H1 (cell line): Measurements from ENCODE around the gene BHLHE23. TPM values are rescaled to one million over a fixed set of nuclear protein-coding genes. Genes with fewer than 3 reads are reported as not detected.

Experiments
- CTCF ChIA-PET: fragments of 300-600 bp; sonication (Branson Sonifier 250); formaldehyde crosslinking; loops from one replicate; lab custom pipeline; 2021; ENCODE audit not compliant: partially characterized antibody; lab: Charles Lee
- POLR2A ChIA-PET: fragments of 300-600 bp; sonication (Branson Sonifier 250); formaldehyde crosslinking; loops from one replicate; lab custom pipeline; 2021; ENCODE audit warnings: inconsistent platforms; ENCODE audit not compliant: partially characterized antibody; lab: Charles Lee
- DNase-seq, 2 experiments: peaks; one replicate each; pipeline versions ENCODE4 v3.0.0 to v3.0.0-alpha.2; 2010 to 2022; ENCODE audit warnings: low spot score in 2 of 2, low read depth in 1 of 2, mixed read lengths in 1 of 2
- FAIRE-seq: peaks from 2 replicates; lab custom pipeline; 2011; peaks lifted over from hg19 to GRCh38; lab: Jason Lieb, UNC
- H2AFZ ChIP-seq: 2 replicates; pipeline ENCODE4 v1.8.1; 2012; ENCODE audit warnings: low read length, inconsistent platforms
- H2AK5ac ChIP-seq: 2 replicates; pipeline ENCODE4 v1.6.1; 2013; ENCODE audit warnings: low read depth, low read length
- H2BK120ac ChIP-seq: replicated peaks from 2 replicates; pipeline ENCODE3; 2013; ENCODE audit warnings: low read depth, low read length, inconsistent platforms
- H2BK12ac ChIP-seq: 2 replicates; pipeline ENCODE4 v1.6.1; 2013; ENCODE audit warnings: low read depth, low read length
- H2BK15ac ChIP-seq: 2 replicates; pipeline ENCODE4 v1.6.1; 2013; ENCODE audit warnings: low read length
- H2BK20ac ChIP-seq: 2 replicates; pipeline ENCODE4 v1.6.1; 2013; ENCODE audit warnings: low read length
- H2BK5ac ChIP-seq: 2 replicates; pipeline ENCODE4 v1.6.1; 2013; ENCODE audit warnings: low read depth, low read length
- H3K14ac ChIP-seq: 2 replicates; pipeline ENCODE4 v1.6.1; 2013; ENCODE audit warnings: inconsistent platforms; ENCODE audit not compliant: insufficient read length
- H3K18ac ChIP-seq: 2 replicates; pipeline ENCODE4 v1.6.1; 2013; ENCODE audit warnings: low read length; ENCODE audit errors: extremely low read depth
- H3K23ac ChIP-seq: 2 replicates; pipeline ENCODE4 v1.6.1; 2013; ENCODE audit warnings: inconsistent platforms; ENCODE audit not compliant: insufficient read length
- H3K23me2 ChIP-seq: 2 replicates; pipeline ENCODE4 v1.6.1; 2013; ENCODE audit warnings: low read depth, low read length
- H3K27ac ChIP-seq: 2 replicates; pipeline ENCODE4 v1.6.1; 2011; ENCODE audit warnings: low read depth, low read length, inconsistent platforms
- H3K27me3 ChIP-seq, 4 experiments: replicated peaks in 1 of 4; 1 replicate in 1 of 4; 2 replicates in 3 of 4; pipeline versions ENCODE4 v1.6.1 to v1.8.1; 2011 to 2013; ENCODE audit warnings: low read length in 3 of 4, mild to moderate bottlenecking in 3 of 4, inconsistent platforms in 2 of 4, mixed read lengths in 2 of 4, moderate library complexity in 1 of 4; ENCODE audit not compliant: control insufficient read depth in 3 of 4, insufficient read depth in 3 of 4; ENCODE audit errors: extremely low read depth in 1 of 4
- H3K36me3 ChIP-seq, 4 experiments: 2 replicates each; pipeline versions ENCODE4 v1.6.1 to v1.8.1; 2011 to 2013; ENCODE audit warnings: mild to moderate bottlenecking in 4 of 4, low read length in 3 of 4, moderate library complexity in 2 of 4, control low read depth in 1 of 4, inconsistent platforms in 1 of 4; ENCODE audit not compliant: insufficient read depth in 4 of 4, control insufficient read depth in 2 of 4
- H3K4ac ChIP-seq: replicated peaks from 2 replicates; pipeline ENCODE3; 2013; ENCODE audit warnings: low read length, low read depth, mixed read lengths, inconsistent platforms; ENCODE audit not compliant: insufficient read length
- H3K4me1 ChIP-seq, 4 experiments: replicated peaks in 1 of 4; 1 replicate in 1 of 4; 2 replicates in 3 of 4; pipeline versions ENCODE4 v1.6.1 to v1.8.1; 2011 to 2013; ENCODE audit warnings: low read length in 3 of 4, inconsistent platforms in 2 of 4, mixed read lengths in 1 of 4; ENCODE audit not compliant: insufficient read depth in 4 of 4, control insufficient read depth in 3 of 4
- H3K4me2 ChIP-seq, 2 experiments: 2 replicates each; pipeline versions ENCODE4 v1.6.1 to v1.8.1; 2011 to 2013; ENCODE audit warnings: low read depth in 2 of 2, low read length in 2 of 2, control low read depth in 1 of 2, inconsistent platforms in 1 of 2, mild to moderate bottlenecking in 1 of 2; ENCODE audit not compliant: insufficient read depth in 1 of 2
- H3K4me3 ChIP-seq, 4 experiments: fragments of 200-600, 300-600 bp in 1 of 4; sonication (generic), shearing (Covaris generic), sonication (Bioruptor Twin) in 1 of 4; 2 replicates each; pipeline versions ENCODE4 v1.5.1 to v1.8.1; 2011 to 2016; ENCODE audit warnings: low read length in 4 of 4, low read depth in 3 of 4, control low read depth in 2 of 4, inconsistent platforms in 2 of 4, mild to moderate bottlenecking in 2 of 4, mixed read lengths in 1 of 4, moderate library complexity in 1 of 4; ENCODE audit not compliant: insufficient read depth in 2 of 4; ENCODE audit errors: extremely low read depth in 1 of 4
- H3K56ac ChIP-seq: replicated peaks from 2 replicates; pipeline ENCODE3; 2013; ENCODE audit warnings: low read depth, mild to moderate bottlenecking, mixed read lengths, low read length, inconsistent platforms; ENCODE audit not compliant: insufficient read length
- H3K79me1 ChIP-seq: 2 replicates; pipeline ENCODE4 v1.6.1; 2013; ENCODE audit warnings: low read depth, low read length, control low read depth
- H3K79me2 ChIP-seq, 2 experiments: 2 replicates each; pipeline versions ENCODE4 v1.6.1 to v1.8.1; 2012 to 2013; ENCODE audit warnings: low read length in 2 of 2, mild to moderate bottlenecking in 2 of 2, inconsistent platforms in 1 of 2; ENCODE audit not compliant: insufficient read depth in 2 of 2, control insufficient read depth in 1 of 2
- H3K9ac ChIP-seq, 4 experiments: replicated peaks in 1 of 4; 1 replicate in 1 of 4; 2 replicates in 3 of 4; pipeline versions ENCODE4 v1.6.1 to v1.8.1; 2011 to 2013; ENCODE audit warnings: low read depth in 3 of 4, low read length in 3 of 4, control low read depth in 2 of 4, mild to moderate bottlenecking in 2 of 4, moderate library complexity in 2 of 4, inconsistent platforms in 1 of 4; ENCODE audit errors: extremely low read depth in 1 of 4
- H3K9me3 ChIP-seq, 2 experiments: 2 replicates each; pipeline versions ENCODE4 v1.6.1 to v1.8.1; 2012 to 2013; ENCODE audit warnings: mild to moderate bottlenecking in 2 of 2, moderate library complexity in 2 of 2, control low read depth in 1 of 2, inconsistent platforms in 1 of 2, low read depth in 1 of 2, low read length in 1 of 2, mixed read lengths in 1 of 2; ENCODE audit not compliant: insufficient read depth in 2 of 2
- H4K20me1 ChIP-seq, 2 experiments: replicated peaks in 1 of 2; 2 replicates each; pipeline versions ENCODE3 to v1.8.1; 2011 to 2013; ENCODE audit warnings: inconsistent platforms in 2 of 2, low read length in 2 of 2, mild to moderate bottlenecking in 1 of 2; ENCODE audit not compliant: insufficient read depth in 2 of 2, control insufficient read depth in 1 of 2
- H4K5ac ChIP-seq: 2 replicates; pipeline ENCODE4 v1.6.1; 2013; ENCODE audit warnings: low read length, low read depth, mixed read lengths, inconsistent platforms; ENCODE audit not compliant: insufficient read length
- H4K8ac ChIP-seq: 2 replicates; pipeline ENCODE4 v1.8.0; 2013; ENCODE audit warnings: mild to moderate bottlenecking, moderate library complexity, low read length, inconsistent platforms; ENCODE audit not compliant: insufficient read depth; ENCODE audit errors: extremely low read depth
- H4K91ac ChIP-seq: replicated peaks from 2 replicates; pipeline ENCODE3; 2013; ENCODE audit warnings: low read length, mixed read lengths, inconsistent platforms; ENCODE audit not compliant: insufficient read length
- CHD2 ChIP-seq: IDR thresholded peaks from 2 replicates; pipeline ENCODE4 v1.6.1; 2012; ENCODE audit warnings: low read length, improper control_type of control experiment
- KDM1A ChIP-seq: fragments of 200-600, 300-600 bp; sonication (generic); IDR thresholded peaks from 2 replicates; pipeline ENCODE4 v1.7.1; 2016; ENCODE audit warnings: mild to moderate bottlenecking, low read length, borderline replicate concordance
- NANOG ChIP-seq: IDR thresholded peaks from 2 replicates; pipeline ENCODE4 v1.6.1; 2011; ENCODE audit warnings: low read length, low read depth, mild to moderate bottlenecking, inconsistent platforms; ENCODE audit not compliant: insufficient read depth, poor library complexity, severe bottlenecking
- POU5F1 ChIP-seq: IDR thresholded peaks from 2 replicates; pipeline ENCODE4 v1.6.1; 2011; ENCODE audit warnings: low read depth, mild to moderate bottlenecking, low read length, moderate library complexity
- RAD21 ChIP-seq, 2 experiments: IDR thresholded peaks in 1 of 2; conservative IDR thresholded peaks in 1 of 2; 2 replicates each; pipeline ENCODE4 v1.6.1; 2011; ENCODE audit warnings: low read depth in 2 of 2, low read length in 2 of 2, improper control_type of control experiment in 1 of 2, inconsistent platforms in 1 of 2, mild to moderate bottlenecking in 1 of 2, moderate library complexity in 1 of 2
- RFX5 ChIP-seq: IDR thresholded peaks from 2 replicates; pipeline ENCODE4 v1.6.1; 2011; ENCODE audit warnings: low read depth, low read length, improper control_type of control experiment, borderline replicate concordance
- WGBS, 2 experiments: shearing (Covaris generic) in 1 of 2; methylation state at CpG; one replicate each; pipeline versions ENCODE4 v1.1.6 to v1.1.7; 2013 to 2015; ENCODE audit warnings: low lambda C conversion rate in 2 of 2, mixed read lengths in 2 of 2, inconsistent platforms in 1 of 2, low coverage in 1 of 2, missing lambda C conversion rate in 1 of 2; ENCODE audit not compliant: insufficient replicate concordance in 2 of 2, insufficient coverage in 1 of 2, insufficient read length in 1 of 2; ENCODE audit errors: extremely low coverage in 1 of 2, missing lambda C conversion rate in 1 of 2; 5-methylcytosine and 5-hydroxymethylcytosine counted together
- polyA plus RNA-seq, 7 experiments: library from polyadenylated mRNA; depleted of rRNA in 3 of 7; stranded (reverse) in 5 of 7; unstranded in 2 of 7; fragments of >200 nt in 5 of 7; fragments of 200-250 nt in 2 of 7; gene quantifications; 1 replicate in 5 of 7; 2 replicates in 1 of 7; 4 replicates in 1 of 7; pipeline versions ENCODE4 v1.2.1 to v1.2.3, GENCODE V29; 2011 to 2013; ENCODE audit warnings: missing spikeins in 2 of 7, mixed read lengths in 2 of 7
- total RNA-seq: library from RNA; stranded (reverse); fragmentation: NEBNext Ultra II Directional; extraction: Animal tissue kit (Norgen Biotek cat#: 25700); gene quantifications from 2 replicates; pipeline ENCODE4 v1.2.1, GENCODE V29; 2021
- TF ChIP-seq, protein P1 (sequence below), 3 experiments: IDR thresholded peaks; 1 replicate in 2 of 3; 2 replicates in 1 of 3; pipeline versions ENCODE4 v1.5.1 to v1.6.1; 2011; ENCODE audit warnings: low read length in 3 of 3, mild to moderate bottlenecking in 3 of 3, inconsistent platforms in 2 of 3, low read depth in 1 of 3, moderate library complexity in 1 of 3; ENCODE audit not compliant: insufficient read depth in 1 of 3; ENCODE audit errors: control extremely low read depth in 1 of 3
- TF ChIP-seq, protein P2 (sequence below): IDR thresholded peaks from 2 replicates; pipeline ENCODE4 v1.6.1; 2012; ENCODE audit warnings: inconsistent platforms

Gene BHLHE23
- total and polyA plus RNA-seq, 2 of the 8 experiments (the other 6 are each of a cell fraction or from before 2014, with no cell fraction given), result 0.47 TPM; not detected in 1

GRCh38 chr20:62967149-62967501 is 39.6 kb downstream of the BHLHE23 start:
- CTCF ChIA-PET, result interaction anchor here (1.1 to 8.1 kb wide), 4 partner anchors 13 to 65 kb away, joined by 4 to 53 read pairs (median 4); partner anchors contain the start of gene BHLHE23
- no peak overlapping the region for H2AFZ ChIP-seq
- H2AK5ac ChIP-seq, result no peak overlapping the region
- H3K27ac ChIP-seq, result no peak overlapping the region
- H4K8ac ChIP-seq, result no peak overlapping the region
- no peak overlapping the region for H3K14ac ChIP-seq
- H3K23me2 ChIP-seq, result peaks cover 7% of the 10 kb centered on the region; the same call in 1 of the 2 replicates
- no peak overlapping the region for H3K9ac ChIP-seq
- H3K4me1 ChIP-seq, result peaks cover 0 to 4% (median 0%) of the 10 kb centered on the region in 4 experiments; a peak in 3 of 7 replicates
- H2BK120ac ChIP-seq, result no peak overlapping the region
- H3K4me3 ChIP-seq, result no peak overlapping the region
- H3K79me1 ChIP-seq, result no peaks in the 10 kb centered on the region
- H3K4ac ChIP-seq, result no peak overlapping the region
- DNase-seq (no peak), FAIRE-seq (no peak)
- H3K4me2 ChIP-seq, result no peak overlapping the region
- H4K91ac ChIP-seq, result no peak overlapping the region
- H3K56ac ChIP-seq, result no peak overlapping the region
- POLR2A ChIA-PET, result interaction anchor here (1.3 kb wide), 1 partner anchor 91 kb away, joined by 3 read pairs; no protein-coding TSS in a partner anchor
- no peaks in the 10 kb centered on the region for H3K9me3 ChIP-seq
- 86% methylated on average over 6 of the region's 6 CpGs; no CpG with 5 or more reads in 1 of the 2 experiments for WGBS, 2 experiments
- H3K79me2 ChIP-seq, result no peaks in the 10 kb centered on the region
- H3K18ac ChIP-seq, result no peak overlapping the region
- H2BK15ac ChIP-seq, result no peak overlapping the region
- peaks cover 0 to 7% (median 0%) of the 10 kb centered on the region in 4 experiments; a peak in 3 of 8 replicates for H3K36me3 ChIP-seq
- no peak overlapping the region for H2BK12ac ChIP-seq
- H3K27me3 ChIP-seq, result peaks cover 0 to 4% (median under 1%) of the 10 kb centered on the region in 4 experiments; a peak in 2 of 7 replicates
- H2BK5ac ChIP-seq, result no peak overlapping the region
- no peak overlapping the region for H4K5ac ChIP-seq
- no peak overlapping the region for H2BK20ac ChIP-seq
- H4K20me1 ChIP-seq, result peaks cover 0 to 10% of the 10 kb centered on the region in 2 experiments
- H3K23ac ChIP-seq, result no peak overlapping the region
- TF ChIP-seq KDM1A (no peak), NANOG (no peak), CHD2 (no peak), RAD21 (IDR thresholded peaks at IDR 0.05 in 1 of 2, conservative IDR thresholded peaks at IDR 0.05 in 1 of 2; ENCODE audit: low read depth in 2 of 2, low read length in 2 of 2) (no peak), POU5F1 (no peak), RFX5 (no peak)
- TF ChIP-seq, protein P1, sequence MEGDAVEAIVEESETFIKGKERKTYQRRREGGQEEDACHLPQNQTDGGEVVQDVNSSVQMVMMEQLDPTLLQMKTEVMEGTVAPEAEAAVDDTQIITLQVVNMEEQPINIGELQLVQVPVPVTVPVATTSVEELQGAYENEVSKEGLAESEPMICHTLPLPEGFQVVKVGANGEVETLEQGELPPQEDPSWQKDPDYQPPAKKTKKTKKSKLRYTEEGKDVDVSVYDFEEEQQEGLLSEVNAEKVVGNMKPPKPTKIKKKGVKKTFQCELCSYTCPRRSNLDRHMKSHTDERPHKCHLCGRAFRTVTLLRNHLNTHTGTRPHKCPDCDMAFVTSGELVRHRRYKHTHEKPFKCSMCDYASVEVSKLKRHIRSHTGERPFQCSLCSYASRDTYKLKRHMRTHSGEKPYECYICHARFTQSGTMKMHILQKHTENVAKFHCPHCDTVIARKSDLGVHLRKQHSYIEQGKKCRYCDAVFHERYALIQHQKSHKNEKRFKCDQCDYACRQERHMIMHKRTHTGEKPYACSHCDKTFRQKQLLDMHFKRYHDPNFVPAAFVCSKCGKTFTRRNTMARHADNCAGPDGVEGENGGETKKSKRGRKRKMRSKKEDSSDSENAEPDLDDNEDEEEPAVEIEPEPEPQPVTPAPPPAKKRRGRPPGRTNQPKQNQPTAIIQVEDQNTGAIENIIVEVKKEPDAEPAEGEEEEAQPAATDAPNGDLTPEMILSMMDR (IDR thresholded peaks at IDR 0.05; ENCODE audit: control extremely low read depth in 1 of 3, insufficient read depth in 1 of 3, low read depth in 1 of 3, low read length in 3 of 3), result no peak
- TF ChIP-seq, protein P2, sequence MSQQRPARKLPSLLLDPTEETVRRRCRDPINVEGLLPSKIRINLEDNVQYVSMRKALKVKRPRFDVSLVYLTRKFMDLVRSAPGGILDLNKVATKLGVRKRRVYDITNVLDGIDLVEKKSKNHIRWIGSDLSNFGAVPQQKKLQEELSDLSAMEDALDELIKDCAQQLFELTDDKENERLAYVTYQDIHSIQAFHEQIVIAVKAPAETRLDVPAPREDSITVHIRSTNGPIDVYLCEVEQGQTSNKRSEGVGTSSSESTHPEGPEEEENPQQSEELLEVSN, result no peak
